ENCODE measurements around the gene SUB1.
"Not testable (repeated sequence)": the region's sequence is repeated elsewhere in the genome, so short reads cannot be mapped to it uniquely, and the experiment has no call there.

The SUB1 gene

DNA sequence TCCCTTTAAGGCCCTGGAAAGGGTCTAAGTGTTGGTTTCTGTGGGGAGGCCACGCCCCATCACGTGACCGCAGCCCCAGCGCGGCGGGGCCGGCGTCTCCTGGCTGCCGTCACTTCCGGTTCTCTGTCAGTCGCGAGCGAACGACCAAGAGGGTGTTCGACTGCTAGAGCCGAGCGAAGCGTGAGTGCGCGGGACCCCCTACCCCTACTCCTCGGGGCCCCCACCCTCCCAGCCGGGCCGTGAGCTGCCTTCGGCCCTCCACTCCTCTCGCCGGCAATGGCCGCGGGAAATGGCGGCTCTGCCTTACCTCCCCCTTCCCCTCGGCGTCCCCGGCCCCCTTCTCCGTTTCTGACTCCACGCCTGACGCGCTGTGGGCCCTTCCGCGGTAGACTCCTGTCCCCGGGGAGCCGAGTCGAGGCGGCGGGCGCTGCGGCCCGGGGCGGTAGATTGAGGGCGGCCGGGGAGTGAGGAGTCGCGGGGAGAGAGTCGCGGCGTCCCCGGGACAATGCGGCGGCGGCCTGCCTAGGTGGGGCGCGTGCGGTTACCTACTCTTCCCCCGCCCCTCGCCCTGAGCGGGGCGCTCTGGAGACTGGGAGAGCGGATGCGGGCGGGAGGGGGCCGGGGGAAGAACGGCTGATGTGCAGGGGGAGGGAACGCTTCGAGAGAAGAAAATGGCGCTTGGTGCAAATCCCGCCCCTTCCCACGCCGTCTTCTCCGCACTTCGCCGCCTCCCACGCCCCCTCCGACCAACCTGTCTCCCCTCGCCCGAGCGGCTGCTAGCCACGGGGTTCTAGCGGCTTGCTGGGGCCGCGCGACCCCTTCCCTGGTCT lies at the start of gene SUB1:
TSS of gene SUB1 (plus strand) at position 112 of the 830 bp plus-strand sequence. CDS start 2,956 bp downstream, outside the sequence.
- peak; percentile 94 to 95 for DNase-seq

GRCh38 chr5:32536246-32536645 lies 49.1 kb upstream of the SUB1 start:
- no peak for DNase-seq

GRCh38 chr5:32537437-32538029 lies 47.8 kb upstream of the SUB1 start:
- peak in 1 of 2 donors; percentile 19 for DNase-seq

- peak; percentile 58 to 60 for DNase-seq
Measured at GRCh38 chr5:32538031-32538547, 47.3 kb upstream of the SUB1 start.

DNA sequence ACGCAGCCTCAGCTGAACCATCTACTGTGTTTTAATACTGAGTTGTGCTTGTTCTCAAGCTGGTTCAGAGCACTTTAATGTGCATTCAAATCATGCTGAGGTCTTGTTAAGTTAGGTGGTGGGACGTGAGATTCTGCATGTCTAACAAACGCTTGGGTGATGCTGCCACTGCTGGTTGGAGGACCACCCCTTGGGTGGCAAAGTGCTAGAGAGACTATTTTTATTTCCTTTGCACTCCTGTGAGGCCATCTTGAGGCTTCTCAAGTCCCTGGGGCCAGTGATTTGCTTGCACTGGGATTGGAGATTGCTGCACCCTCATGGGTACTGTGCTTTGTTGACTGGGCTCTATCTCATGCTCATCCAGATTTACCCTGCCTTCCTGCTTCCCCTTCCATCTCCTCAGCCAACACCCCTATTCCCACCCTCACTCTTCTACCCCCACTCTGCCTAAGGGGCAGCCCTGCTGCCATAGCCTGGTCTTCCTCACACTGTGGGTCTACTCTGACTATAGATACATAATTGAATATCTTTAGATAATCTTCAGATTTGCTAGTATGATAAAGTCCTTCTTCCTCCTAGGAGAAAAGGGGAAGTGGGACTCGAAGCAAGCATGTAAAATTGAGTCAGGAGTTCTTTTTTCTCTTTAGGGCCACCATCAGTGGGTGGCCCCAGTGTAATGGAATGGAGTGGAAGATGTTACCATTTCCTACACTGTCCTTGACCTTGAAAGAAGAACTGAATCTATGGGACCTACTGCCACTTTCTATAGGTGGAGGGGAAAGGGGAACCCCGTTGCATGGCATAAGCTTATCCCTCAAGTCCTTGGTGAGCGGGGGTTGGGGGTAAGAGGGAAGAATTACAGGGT lies 45.1 kb upstream of the SUB1 start:
- DNase-seq, result no peak

DNA sequence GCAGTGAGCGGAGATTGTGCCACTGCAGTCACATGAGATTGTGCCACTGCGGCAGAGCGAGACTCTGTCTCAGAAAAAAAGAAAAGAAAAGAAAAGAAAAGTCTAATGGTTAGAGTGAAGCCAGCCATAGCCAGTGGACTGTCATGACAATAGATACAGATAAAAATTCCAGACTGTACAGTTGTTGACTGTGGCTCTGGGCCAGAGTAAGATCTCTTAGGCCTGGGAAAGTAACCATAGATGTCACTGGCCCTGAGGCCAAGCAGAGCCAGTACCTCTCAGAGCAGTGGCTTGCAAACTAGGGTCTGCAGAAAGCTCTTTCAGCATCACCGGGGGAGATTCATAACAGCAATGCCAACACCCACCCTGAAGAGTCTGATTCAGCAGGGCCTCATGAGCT lies 44.1 kb upstream of the SUB1 start:
- no peak for DNase-seq

- DNase-seq, result peak in 1 of 2 donors; percentile 37
Measured at GRCh38 chr5:32542216-32543059, 42.9 kb upstream of the SUB1 start.

- DNase-seq, result no peak
Measured at GRCh38 chr5:32543291-32543690, 42.1 kb upstream of the SUB1 start.

DNA sequence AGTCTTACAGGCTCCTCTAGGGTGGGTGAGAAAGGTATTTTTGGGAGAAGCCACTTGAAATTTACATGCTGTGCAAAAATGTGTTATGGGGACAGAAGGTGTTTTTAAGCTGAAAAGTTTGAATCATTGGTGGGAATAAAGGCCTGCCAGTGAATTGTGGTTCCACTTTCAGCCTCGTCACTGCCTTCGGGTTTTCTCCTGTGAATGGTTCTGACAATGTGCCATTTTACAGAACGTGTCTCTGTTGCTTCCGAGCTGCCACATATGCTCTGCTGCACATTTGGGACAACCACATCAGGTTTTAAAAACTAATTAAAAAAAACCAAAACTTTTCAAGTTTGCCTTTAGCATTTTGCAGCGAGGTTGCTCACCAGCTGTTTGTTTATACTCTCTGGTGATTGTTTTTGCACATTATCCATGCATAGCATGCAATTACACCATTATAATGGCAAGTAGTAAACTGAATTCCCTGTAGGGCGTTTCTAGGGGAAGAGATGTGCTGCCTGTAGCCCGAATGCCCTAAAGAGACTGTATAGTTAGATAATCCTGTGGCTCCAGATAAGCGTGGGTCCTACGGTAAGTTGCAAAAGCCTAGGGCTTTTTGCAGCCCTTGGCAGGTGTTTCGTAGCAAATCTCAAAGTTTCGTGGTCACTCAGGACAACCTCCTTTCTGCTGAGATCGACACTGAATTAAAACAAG lies 40.1 kb upstream of the SUB1 start:
- no peak for DNase-seq

GRCh38 chr5:32551194-32551593 lies 34.2 kb upstream of the SUB1 start:
- no peak for DNase-seq

DNA sequence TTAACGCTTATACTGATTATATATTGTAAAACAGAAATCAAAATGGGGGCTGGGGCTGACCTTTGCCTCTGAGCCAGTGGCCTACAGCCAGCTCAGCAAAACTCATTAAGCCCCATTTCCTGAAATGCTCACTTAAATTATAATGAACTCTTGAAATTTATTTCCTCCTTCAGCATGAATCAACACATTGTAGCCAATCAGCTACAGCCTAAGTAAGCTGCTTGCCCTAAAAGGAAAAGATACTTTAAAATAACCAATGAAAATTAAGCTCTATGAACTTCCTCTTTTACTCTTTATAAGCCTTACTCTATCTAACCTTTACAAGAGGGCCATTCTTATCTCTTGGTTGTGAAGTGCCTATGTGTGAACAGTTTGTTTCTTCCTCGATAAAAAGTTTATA lies 33.5 kb upstream of the SUB1 start:
- no peak for DNase-seq

DNA sequence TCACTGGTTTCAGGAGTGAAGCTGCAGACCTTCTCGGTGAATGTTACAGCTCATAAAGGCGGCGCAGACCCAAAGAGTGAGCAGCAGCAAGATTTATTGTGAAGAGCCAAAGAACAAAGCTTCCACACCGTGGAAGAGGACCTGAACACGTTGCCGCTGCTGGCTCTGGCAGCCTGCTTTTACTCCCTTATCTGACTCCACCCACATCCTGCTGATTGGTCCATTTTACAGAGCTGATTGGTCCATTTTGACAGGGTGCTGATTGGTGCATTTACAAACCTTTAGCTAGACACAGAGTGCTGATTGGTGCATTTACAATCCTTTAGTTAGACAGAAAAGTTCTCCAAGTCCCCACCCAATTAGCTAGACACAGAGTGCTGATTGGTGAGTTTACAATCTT lies 32.9 kb upstream of the SUB1 start:
- DNase-seq, result not testable (repeated sequence)

DNA sequence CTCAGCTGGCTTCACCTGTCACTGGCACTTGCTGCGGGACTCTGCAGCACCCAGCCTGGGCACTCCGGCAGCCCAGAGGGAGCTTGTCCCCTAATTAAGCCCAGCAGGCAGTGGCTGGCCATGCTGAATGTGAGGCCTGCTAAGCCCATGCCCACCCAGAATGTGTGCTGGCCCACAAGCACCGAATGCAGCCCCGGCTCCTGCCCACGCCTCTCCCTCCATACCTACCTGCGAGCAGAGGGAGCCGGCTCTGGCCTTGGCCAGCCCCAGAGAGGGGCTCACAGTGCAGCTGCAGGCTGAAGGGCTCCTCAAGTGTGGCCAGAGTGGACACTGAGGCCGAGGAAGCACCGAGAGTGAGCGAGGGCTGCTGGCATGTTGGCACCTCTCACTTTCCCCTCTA lies 32.4 kb upstream of the SUB1 start:
- no peak for DNase-seq

- not testable (repeated sequence) for DNase-seq
Measured at GRCh38 chr5:32554181-32554780, 31.1 kb upstream of the SUB1 start.

DNA sequence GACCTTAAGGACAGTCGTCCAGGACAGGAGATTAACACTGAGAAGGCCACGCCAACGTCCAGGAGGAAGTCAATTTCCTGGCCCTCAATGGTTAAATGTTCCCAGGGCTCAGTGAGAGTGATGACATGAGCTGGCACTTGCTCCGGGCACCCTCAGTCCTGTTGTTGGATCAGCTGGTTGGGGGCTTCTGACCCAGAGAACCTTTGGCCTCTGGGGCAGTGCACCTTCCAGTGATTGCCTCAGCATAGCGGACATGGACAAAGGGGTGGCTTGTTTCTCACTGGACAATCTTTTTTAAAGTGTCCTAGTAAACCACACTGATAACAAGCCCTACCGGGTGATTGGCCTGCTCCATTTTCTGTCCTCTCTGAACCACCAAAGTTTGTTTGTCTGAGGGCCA lies 28.8 kb upstream of the SUB1 start:
- DNase-seq, result not testable (repeated sequence)

- DNase-seq, result no peak
Measured at GRCh38 chr5:32559411-32559810, 25.9 kb upstream of the SUB1 start.

DNA sequence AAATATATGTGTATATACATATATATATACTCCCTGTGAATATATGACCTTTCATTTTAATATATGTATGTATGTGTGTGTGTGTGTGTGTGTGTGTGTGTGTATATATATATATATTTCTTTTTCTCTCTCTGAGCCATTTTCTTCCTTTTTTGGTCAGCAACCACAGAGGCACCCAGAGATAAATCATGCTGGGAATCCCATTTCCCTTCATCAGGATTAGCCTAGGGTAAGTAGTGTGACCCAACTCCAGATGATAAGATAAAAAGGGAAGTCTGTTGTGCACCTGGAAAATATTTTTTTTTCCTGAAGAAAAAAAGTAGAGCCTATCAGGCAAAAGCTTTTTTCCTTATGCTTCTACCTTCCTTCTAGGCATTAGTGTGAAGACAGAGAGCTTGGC lies 25.4 kb upstream of the SUB1 start:
- DNase-seq, result no peak

DNA sequence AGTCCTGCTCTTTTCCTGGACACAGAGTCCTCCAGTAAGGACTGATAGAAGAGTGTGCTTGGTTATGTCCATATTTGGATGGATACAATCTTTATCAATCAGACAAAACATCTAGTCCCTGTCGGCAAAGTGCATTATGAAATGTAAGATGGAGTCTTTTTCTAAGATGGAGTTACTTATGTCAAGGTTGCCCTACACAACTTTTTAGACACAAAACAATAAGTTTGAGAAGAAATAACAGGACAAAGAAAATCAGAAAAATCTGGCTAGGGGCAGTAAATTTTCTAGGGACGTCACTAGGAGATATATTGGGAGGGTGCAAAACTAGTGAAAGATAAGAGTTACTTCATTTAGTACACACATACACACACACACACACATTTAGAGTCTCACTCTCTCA lies 23.3 kb upstream of the SUB1 start:
- DNase-seq, result no peak

DNA sequence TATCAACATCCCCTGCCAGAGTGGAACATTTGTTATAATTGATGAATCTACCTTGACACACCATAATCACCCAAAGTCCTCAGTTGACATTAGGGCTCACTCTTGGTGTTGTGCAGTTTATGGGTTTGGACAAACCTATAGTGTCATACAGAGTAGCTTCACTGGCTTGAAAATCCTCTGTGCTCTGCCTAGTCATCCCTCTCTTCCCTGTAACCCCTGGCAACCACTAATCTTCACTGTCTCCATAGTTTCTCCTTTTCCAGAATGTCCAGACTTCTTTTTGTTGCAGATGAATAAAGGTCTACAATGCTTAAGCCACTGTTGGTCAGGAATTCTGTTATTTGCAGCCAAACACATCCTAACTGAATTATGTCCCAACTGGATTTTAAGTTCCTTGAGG lies 22.5 kb upstream of the SUB1 start:
- no peak for DNase-seq

DNA sequence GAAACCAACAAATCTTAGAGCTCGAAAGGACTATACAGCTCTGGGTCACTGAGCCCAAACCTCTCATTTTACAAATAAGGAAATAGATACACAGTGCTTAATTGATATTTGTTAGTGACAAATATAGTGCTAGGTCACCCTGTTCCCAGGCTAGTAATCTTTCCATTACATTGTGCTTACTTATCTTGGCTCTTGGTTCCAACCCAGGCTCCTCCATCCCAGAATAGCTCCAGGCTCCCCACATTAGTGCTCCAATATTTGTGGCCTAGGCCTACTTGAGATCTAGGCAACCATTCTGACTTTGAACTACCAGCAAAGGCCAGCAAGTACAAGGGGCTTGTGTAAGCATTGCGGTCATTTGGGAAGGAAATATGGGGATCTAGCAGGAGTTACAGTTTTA lies 21.7 kb upstream of the SUB1 start:
- no peak for DNase-seq

DNA sequence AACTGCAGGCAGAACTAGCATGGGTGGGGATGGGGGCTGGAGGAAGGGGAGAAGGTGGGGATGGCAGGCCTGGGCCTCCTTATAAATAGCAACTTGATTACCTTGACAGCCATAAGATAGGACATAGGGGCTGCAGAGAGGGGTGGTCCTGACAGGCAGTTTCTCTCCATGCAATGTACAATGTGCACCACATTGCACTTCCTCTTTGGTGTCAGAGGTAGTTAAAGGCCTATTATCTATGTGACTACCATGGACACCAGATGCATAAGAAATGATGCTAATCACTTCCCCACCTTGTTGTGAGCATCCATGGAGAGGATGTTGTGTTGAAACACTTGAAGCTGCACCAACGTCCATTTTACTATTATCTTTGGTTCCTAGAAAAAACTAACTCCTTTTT lies 20.2 kb upstream of the SUB1 start:
- no peak for DNase-seq

Data from CD4-positive, alpha-beta T cell treated with Interferon alpha-2 for 1 hour (primary cell).